WTC11 (cell line): ENCODE measurements around the gene TIMM21. TPM values are rescaled to one million over a fixed set of nuclear protein-coding genes. Genes with fewer than 3 reads are reported as not detected.

ENCODE experiments used
- AFF4 ChIP-seq: sonication (generic); formaldehyde crosslinking; IDR thresholded peaks from 2 replicates; pipeline ENCODE4 v1.8.1; 2023; ENCODE audit warnings: mild to moderate bottlenecking, missing genetic modification reagents, borderline replicate concordance
- FOXP1 ChIP-seq: sonication (generic); formaldehyde crosslinking; IDR thresholded peaks from 2 replicates; pipeline ENCODE4 v1.8.0; 2022; ENCODE audit warnings: missing genetic modification reagents, mild to moderate bottlenecking, moderate library complexity, borderline replicate concordance
- GRHL2 ChIP-seq: fragments of 250-450 bp; sonication (Bioruptor Pico); IDR thresholded peaks from 2 replicates; pipeline ENCODE4 v1.8.0; 2022; ENCODE audit warnings: mild to moderate bottlenecking, moderate library complexity; ENCODE audit not compliant: insufficient replicate concordance, severe bottlenecking
- GTF2I ChIP-seq: fragments of 250-450 bp; sonication (Bioruptor Pico); conservative IDR thresholded peaks from 2 replicates; pipeline ENCODE4 v1.4.0; 2021; ENCODE audit warnings: mild to moderate bottlenecking
- HMGA2 ChIP-seq: fragments of 250-450 bp; sonication (Bioruptor Pico); IDR thresholded peaks from 2 replicates; pipeline ENCODE4 v1.4.0; 2021; ENCODE audit warnings: mild to moderate bottlenecking, moderate library complexity
- IRF2 ChIP-seq: sonication (generic); formaldehyde crosslinking; IDR thresholded peaks from 2 replicates; pipeline ENCODE4 v1.8.0; 2022; ENCODE audit warnings: low read depth, missing genetic modification reagents, borderline replicate concordance
- NFATC4 ChIP-seq: fragments of 250-450 bp; sonication (Bioruptor Pico); IDR thresholded peaks from 2 replicates; pipeline ENCODE4 v1.9.0; 2021; ENCODE audit warnings: mild to moderate bottlenecking
- NFE2L1 ChIP-seq: sonication (generic); formaldehyde crosslinking; IDR thresholded peaks from 2 replicates; pipeline ENCODE4 v1.8.1; 2023; ENCODE audit warnings: missing genetic modification reagents
- NFYB ChIP-seq: sonication (generic); formaldehyde crosslinking; conservative IDR thresholded peaks from 2 replicates; pipeline ENCODE4 v1.8.0; 2022; ENCODE audit warnings: low read depth, missing genetic modification reagents
- SOX15 ChIP-seq: fragments of 250-450 bp; sonication (Bioruptor Pico); IDR thresholded peaks from 2 replicates; pipeline ENCODE4 v1.9.0; 2021; ENCODE audit warnings: mild to moderate bottlenecking
- SP1 ChIP-seq: sonication (generic); formaldehyde crosslinking; conservative IDR thresholded peaks from 2 replicates; pipeline ENCODE4 v1.8.1; 2022; ENCODE audit warnings: missing genetic modification reagents
- ZNF138 ChIP-seq: sonication (generic); formaldehyde crosslinking; conservative IDR thresholded peaks from 2 replicates; pipeline ENCODE4 v1.8.1; 2022; ENCODE audit warnings: mild to moderate bottlenecking, moderate library complexity, missing genetic modification reagents
- ZNF219 ChIP-seq: sonication (generic); formaldehyde crosslinking; IDR thresholded peaks from 2 replicates; pipeline ENCODE4 v1.8.0; 2023; ENCODE audit warnings: missing genetic modification reagents, mild to moderate bottlenecking, borderline replicate concordance
- ZNF232 ChIP-seq: sonication (generic); formaldehyde crosslinking; IDR thresholded peaks from 2 replicates; pipeline ENCODE4 v1.8.0; 2022; ENCODE audit warnings: mild to moderate bottlenecking, missing genetic modification reagents
- ZNF416 ChIP-seq: fragments of 250-450 bp; sonication (Bioruptor Pico); IDR thresholded peaks from 2 replicates; pipeline ENCODE4 v1.9.0; 2021; ENCODE audit warnings: mild to moderate bottlenecking, inconsistent platforms
- ZNF532 ChIP-seq: fragments of 250-450 bp; sonication (Bioruptor Pico); IDR thresholded peaks from 2 replicates; pipeline ENCODE4 v1.9.0; 2021; ENCODE audit warnings: mild to moderate bottlenecking, borderline replicate concordance
- total RNA-seq: library from RNA; stranded (reverse); gene quantifications from 3 replicates; pipeline ENCODE4 v1.2.3, GENCODE V29; 2021
- TF ChIP-seq, protein P1 (sequence below): sonication (generic); formaldehyde crosslinking; IDR thresholded peaks from 2 replicates; pipeline ENCODE4 v1.8.0; 2022; ENCODE audit warnings: missing genetic modification reagents
- TF ChIP-seq, protein P2 (sequence below): fragments of 250-450 bp; sonication (Bioruptor Pico); IDR thresholded peaks from 2 replicates; pipeline ENCODE4 v1.9.0; 2021; ENCODE audit warnings: mild to moderate bottlenecking
- TF ChIP-seq, protein P3 (sequence below): sonication (generic); formaldehyde crosslinking; IDR thresholded peaks from 2 replicates; pipeline ENCODE4 v1.8.1; 2023; ENCODE audit warnings: mild to moderate bottlenecking, moderate library complexity, missing genetic modification reagents
- TF ChIP-seq, protein P4 (sequence below): sonication (generic); formaldehyde crosslinking; IDR thresholded peaks from 2 replicates; pipeline ENCODE4 v1.8.1; 2023; ENCODE audit warnings: mild to moderate bottlenecking, missing genetic modification reagents
- TF ChIP-seq, protein P5 (sequence below): fragments of 200-600 bp; IDR thresholded peaks from 2 replicates; pipeline ENCODE4 v1.8.0; 2022; ENCODE audit warnings: antibody characterized with exemption

TIMM21 gene
- total RNA-seq, 1 experiment from 2014 or later, result 47.7 TPM

DNA sequence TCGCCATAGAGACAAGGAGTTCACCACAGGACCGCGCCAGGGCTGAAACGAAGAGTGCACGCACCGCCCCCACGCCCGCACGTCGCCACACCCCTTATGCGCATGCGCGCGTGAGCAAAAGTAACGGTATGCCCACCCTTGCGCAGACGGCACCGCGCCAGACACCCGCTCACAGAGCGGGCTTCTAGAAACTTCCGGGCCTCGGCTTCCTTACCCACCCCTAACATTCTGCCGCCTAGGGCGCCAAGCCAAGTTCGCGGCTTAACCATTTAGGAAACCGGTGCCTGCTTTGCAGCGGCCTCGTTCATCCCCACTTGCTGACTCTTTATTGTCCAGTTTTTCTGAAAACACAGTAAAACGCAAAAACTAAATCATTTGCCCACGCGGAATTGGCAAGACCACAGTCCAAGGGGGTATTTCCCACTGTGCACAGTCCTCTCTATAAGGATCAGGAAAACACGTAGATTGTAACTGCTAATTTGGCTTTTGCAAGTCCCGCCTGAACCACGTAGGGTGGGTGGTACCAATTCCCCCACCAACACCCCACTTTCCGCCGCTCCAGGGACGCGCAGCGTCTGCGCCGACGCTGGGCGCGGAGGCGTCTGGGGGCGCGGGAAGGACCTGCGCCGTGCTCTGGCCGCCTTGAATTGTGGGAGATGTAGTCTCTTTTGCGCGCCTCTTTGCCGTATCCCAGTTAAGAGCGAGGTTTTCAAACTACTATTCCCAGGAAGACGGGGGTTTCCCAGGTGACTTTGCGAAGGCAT is at the start of gene TIMM21, which contains the start of gene FBXO15 (continued):
- TF ChIP-seq, protein P1, sequence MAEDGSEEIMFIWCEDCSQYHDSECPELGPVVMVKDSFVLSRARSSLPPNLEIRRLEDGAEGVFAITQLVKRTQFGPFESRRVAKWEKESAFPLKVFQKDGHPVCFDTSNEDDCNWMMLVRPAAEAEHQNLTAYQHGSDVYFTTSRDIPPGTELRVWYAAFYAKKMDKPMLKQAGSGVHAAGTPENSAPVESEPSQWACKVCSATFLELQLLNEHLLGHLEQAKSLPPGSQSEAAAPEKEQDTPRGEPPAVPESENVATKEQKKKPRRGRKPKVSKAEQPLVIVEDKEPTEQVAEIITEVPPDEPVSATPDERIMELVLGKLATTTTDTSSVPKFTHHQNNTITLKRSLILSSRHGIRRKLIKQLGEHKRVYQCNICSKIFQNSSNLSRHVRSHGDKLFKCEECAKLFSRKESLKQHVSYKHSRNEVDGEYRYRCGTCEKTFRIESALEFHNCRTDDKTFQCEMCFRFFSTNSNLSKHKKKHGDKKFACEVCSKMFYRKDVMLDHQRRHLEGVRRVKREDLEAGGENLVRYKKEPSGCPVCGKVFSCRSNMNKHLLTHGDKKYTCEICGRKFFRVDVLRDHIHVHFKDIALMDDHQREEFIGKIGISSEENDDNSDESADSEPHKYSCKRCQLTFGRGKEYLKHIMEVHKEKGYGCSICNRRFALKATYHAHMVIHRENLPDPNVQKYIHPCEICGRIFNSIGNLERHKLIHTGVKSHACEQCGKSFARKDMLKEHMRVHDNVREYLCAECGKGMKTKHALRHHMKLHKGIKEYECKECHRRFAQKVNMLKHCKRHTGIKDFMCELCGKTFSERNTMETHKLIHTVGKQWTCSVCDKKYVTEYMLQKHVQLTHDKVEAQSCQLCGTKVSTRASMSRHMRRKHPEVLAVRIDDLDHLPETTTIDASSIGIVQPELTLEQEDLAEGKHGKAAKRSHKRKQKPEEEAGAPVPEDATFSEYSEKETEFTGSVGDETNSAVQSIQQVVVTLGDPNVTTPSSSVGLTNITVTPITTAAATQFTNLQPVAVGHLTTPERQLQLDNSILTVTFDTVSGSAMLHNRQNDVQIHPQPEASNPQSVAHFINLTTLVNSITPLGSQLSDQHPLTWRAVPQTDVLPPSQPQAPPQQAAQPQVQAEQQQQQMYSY, result no peak
- TF ChIP-seq HMGA2 (CRISPR knock-in tag) (no peak), ZNF232 (CRISPR knock-in tag) (peak; percentile 31; the same call in 1 of the 2 replicates), FOXP1 (CRISPR knock-in tag) (no peak), NFYB (CRISPR knock-in tag) (no peak), ZNF532 (no peak), IRF2 (CRISPR knock-in tag) (no peak), AFF4 (no peak), NFATC4 (no peak), SOX15 (no peak), GRHL2 (no peak), SP1 (CRISPR knock-in tag) (peak; percentile 7; the same call in 1 of the 2 replicates), ZNF138 (no peak), NFE2L1 (CRISPR knock-in tag) (0 out of 2 replicates have a peak, but pooled peaks have one; percentile 68), GTF2I (no peak), ZNF219 (no peak), ZNF416 (CRISPR knock-in tag) (no peak)
- TF ChIP-seq, protein P2, sequence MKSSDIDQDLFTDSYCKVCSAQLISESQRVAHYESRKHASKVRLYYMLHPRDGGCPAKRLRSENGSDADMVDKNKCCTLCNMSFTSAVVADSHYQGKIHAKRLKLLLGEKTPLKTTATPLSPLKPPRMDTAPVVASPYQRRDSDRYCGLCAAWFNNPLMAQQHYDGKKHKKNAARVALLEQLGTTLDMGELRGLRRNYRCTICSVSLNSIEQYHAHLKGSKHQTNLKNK (CRISPR knock-in tag), result no peak
- TF ChIP-seq, protein P3, sequence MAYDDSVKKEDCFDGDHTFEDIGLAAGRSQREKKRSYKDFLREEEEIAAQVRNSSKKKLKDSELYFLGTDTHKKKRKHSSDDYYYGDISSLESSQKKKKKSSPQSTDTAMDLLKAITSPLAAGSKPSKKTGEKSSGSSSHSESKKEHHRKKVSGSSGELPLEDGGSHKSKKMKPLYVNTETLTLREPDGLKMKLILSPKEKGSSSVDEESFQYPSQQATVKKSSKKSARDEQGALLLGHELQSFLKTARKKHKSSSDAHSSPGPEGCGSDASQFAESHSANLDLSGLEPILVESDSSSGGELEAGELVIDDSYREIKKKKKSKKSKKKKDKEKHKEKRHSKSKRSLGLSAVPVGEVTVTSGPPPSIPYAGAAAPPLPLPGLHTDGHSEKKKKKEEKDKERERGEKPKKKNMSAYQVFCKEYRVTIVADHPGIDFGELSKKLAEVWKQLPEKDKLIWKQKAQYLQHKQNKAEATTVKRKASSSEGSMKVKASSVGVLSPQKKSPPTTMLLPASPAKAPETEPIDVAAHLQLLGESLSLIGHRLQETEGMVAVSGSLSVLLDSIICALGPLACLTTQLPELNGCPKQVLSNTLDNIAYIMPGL (CRISPR knock-in tag), result no peak
- TF ChIP-seq, protein P4, sequence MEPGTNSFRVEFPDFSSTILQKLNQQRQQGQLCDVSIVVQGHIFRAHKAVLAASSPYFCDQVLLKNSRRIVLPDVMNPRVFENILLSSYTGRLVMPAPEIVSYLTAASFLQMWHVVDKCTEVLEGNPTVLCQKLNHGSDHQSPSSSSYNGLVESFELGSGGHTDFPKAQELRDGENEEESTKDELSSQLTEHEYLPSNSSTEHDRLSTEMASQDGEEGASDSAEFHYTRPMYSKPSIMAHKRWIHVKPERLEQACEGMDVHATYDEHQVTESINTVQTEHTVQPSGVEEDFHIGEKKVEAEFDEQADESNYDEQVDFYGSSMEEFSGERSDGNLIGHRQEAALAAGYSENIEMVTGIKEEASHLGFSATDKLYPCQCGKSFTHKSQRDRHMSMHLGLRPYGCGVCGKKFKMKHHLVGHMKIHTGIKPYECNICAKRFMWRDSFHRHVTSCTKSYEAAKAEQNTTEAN, result no peak; the same call in 1 of the 2 replicates
- TF ChIP-seq, protein P5, sequence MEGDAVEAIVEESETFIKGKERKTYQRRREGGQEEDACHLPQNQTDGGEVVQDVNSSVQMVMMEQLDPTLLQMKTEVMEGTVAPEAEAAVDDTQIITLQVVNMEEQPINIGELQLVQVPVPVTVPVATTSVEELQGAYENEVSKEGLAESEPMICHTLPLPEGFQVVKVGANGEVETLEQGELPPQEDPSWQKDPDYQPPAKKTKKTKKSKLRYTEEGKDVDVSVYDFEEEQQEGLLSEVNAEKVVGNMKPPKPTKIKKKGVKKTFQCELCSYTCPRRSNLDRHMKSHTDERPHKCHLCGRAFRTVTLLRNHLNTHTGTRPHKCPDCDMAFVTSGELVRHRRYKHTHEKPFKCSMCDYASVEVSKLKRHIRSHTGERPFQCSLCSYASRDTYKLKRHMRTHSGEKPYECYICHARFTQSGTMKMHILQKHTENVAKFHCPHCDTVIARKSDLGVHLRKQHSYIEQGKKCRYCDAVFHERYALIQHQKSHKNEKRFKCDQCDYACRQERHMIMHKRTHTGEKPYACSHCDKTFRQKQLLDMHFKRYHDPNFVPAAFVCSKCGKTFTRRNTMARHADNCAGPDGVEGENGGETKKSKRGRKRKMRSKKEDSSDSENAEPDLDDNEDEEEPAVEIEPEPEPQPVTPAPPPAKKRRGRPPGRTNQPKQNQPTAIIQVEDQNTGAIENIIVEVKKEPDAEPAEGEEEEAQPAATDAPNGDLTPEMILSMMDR, result no peak
